Measurements from ENCODE around the gene GPR25. TPM values are rescaled to one million over a fixed set of nuclear protein-coding genes. Genes with fewer than 3 reads are reported as not detected.

Gene GPR25
- total RNA-seq, 4 donors from 2014 or later: 0.28 TPM; not detected in 3

GRCh38 chr1:200877839-200878551 lies 5.2 kb downstream of the GPR25 start:
- H3K4me1 ChIP-seq: peaks cover 0 to 6% of the 10 kb centered on the region in 2 donors
- H3K27me3 ChIP-seq: peaks cover 0 to 4% of the 10 kb centered on the region in 2 donors
- no peaks in the 10 kb centered on the region for H3K36me3 ChIP-seq
- no peaks in the 10 kb centered on the region for H3K9me3 ChIP-seq
- no peak for TF ChIP-seq POLR2A (IDR thresholded peaks at IDR 0.05)
- no peak overlapping the region for H3K4me3 ChIP-seq
- intact Hi-C loops (cut with DNase I; ENCODE audit: low total_unique reads): no loop called here
- no peak for DNase-seq
- H3K27ac ChIP-seq: no peak overlapping the region

GRCh38 chr1:200880212-200880611 lies 7.4 kb downstream of the GPR25 start:
- Histone ChIP-seq H3K4me3 (no peak overlapping the region), H3K27ac (no peak overlapping the region), H3K36me3 (no peaks in the 10 kb centered on the region), H3K4me1 (no peaks in the 10 kb centered on the region), H3K9me3 (no peaks in the 10 kb centered on the region), H3K27me3 (no peaks in the 10 kb centered on the region)
- intact Hi-C loops (cut with DNase I; ENCODE audit: low total_unique reads): no loop called here
- no peak for DNase-seq
- TF ChIP-seq CTCF (IDR thresholded peaks at IDR 0.05) (no peak), POLR2A (IDR thresholded peaks at IDR 0.05) (no peak)

GRCh38 chr1:200883118-200883517 lies 10.3 kb downstream of the GPR25 start:
- no peak overlapping the region for H3K27ac ChIP-seq
- no peak for DNase-seq
- no peaks in the 10 kb centered on the region for H3K36me3 ChIP-seq
- no peaks in the 10 kb centered on the region for H3K4me1 ChIP-seq
- intact Hi-C loops (cut with DNase I; ENCODE audit: low total_unique reads): no loop called here
- H3K27me3 ChIP-seq: no peaks in the 10 kb centered on the region
- H3K9me3 ChIP-seq: no peaks in the 10 kb centered on the region
- TF ChIP-seq CTCF (IDR thresholded peaks at IDR 0.05) (no peak), POLR2A (IDR thresholded peaks at IDR 0.05) (no peak)
- H3K4me3 ChIP-seq: no peak overlapping the region

- Histone ChIP-seq H3K27me3 (peaks cover under 1 to 9% of the 10 kb centered on the region in 2 donors), H3K36me3 (no peaks in the 10 kb centered on the region), H3K4me1 (no peaks in the 10 kb centered on the region), H3K9me3 (no peaks in the 10 kb centered on the region), H3K4me3 (no peak overlapping the region), H3K27ac (no peak overlapping the region)
- DNase-seq: no peak
- no peak for TF ChIP-seq POLR2A (IDR thresholded peaks at IDR 0.05)
- TF ChIP-seq CTCF (IDR thresholded peaks at IDR 0.05): no peak
- intact Hi-C loops (cut with DNase I; ENCODE audit: low total_unique reads): no loop called here
Observed at GRCh38 chr1:200885623-200886402, 13.0 kb downstream of the GPR25 start.

GRCh38 chr1:200886594-200886993 lies 13.8 kb downstream of the GPR25 start:
- Histone ChIP-seq H3K36me3 (no peaks in the 10 kb centered on the region), H3K4me3 (no peak overlapping the region), H3K27ac (no peak overlapping the region), H3K27me3 (peaks cover 8 to 9% of the 10 kb centered on the region in 2 donors), H3K4me1 (peaks cover 0 to 5% of the 10 kb centered on the region in 2 donors), H3K9me3 (no peaks in the 10 kb centered on the region)
- DNase-seq: no peak
- intact Hi-C loops (cut with DNase I; ENCODE audit: low total_unique reads): no loop called here
- TF ChIP-seq CTCF (IDR thresholded peaks at IDR 0.05) (no peak), POLR2A (IDR thresholded peaks at IDR 0.05) (no peak)

All from uterus (tissue), 4 donors.